Measurements from ENCODE around the gene TBC1D22A. TPM values are rescaled to one million over a fixed set of nuclear protein-coding genes. Genes with fewer than 3 reads are reported as not detected.

TBC1D22A gene
- total and polyA plus RNA-seq, 8 donors = 14.4 to 33.5 (median 15.7) TPM

DNA sequence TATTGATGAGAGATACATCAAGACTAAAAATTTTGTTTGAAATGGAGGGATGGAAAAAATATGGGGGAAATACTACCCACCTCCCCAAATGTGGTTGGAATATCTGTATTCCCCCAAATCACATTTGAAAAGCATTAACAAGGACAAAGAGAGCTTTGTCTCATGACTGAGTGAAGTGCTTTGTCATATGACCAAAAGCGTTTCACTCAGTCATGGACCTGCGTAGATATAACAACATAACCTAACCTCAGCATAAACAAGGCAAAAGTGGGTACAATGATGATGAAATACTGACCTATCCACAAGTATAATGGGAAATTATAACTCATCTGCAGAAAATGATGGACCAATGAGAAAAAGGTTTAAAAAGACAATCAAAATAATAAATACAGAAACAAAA lies 418.3 kb downstream of the TBC1D22A start:
- peaks cover 0 to under 1% of the 10 kb centered on the region in 2 donors for H3K36me3 ChIP-seq
- ATAC-seq = no peak

DNA sequence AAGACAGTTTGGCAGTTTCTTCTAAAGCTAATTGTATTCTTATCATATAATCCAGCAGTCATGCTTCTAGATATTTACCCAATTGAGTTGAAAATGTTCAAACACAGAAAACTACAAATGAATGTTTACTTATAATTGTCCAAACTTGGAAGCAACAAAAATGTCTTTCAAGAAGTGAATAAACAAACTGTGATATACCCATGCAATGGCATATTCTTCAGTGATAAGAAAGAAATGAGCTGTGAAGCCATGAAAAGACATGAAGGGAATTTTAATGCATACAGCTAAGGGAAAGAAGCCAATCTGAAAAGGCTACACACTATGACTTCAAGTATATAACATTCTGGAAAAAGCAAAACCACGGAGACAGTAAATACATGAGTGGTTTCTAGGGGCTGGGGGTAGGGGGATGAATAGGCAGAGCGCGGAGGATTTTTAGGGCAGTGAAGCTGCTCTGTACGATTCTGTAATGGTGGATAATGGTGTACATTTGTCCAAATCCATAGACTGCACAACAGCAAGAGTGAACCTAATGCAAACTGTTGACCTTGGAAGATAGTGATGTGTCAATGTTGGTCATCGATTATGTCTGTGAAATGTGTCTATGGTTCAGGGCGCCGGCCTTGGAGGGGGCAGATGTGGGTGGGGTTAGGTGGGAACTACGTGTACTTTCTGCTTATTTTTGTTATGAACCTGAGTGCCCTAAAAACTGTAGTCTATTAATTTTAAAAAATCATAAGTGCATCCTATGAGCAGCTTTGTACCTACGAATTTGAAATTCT lies 424.9 kb downstream of the TBC1D22A start:
- DNase-seq = peak in 2 of 4 donors; percentile 66 to 76
- H3K4me1 ChIP-seq = no peaks in the 10 kb centered on the region
- H3K27ac ChIP-seq = no peak overlapping the region
- TF ChIP-seq, protein P1, sequence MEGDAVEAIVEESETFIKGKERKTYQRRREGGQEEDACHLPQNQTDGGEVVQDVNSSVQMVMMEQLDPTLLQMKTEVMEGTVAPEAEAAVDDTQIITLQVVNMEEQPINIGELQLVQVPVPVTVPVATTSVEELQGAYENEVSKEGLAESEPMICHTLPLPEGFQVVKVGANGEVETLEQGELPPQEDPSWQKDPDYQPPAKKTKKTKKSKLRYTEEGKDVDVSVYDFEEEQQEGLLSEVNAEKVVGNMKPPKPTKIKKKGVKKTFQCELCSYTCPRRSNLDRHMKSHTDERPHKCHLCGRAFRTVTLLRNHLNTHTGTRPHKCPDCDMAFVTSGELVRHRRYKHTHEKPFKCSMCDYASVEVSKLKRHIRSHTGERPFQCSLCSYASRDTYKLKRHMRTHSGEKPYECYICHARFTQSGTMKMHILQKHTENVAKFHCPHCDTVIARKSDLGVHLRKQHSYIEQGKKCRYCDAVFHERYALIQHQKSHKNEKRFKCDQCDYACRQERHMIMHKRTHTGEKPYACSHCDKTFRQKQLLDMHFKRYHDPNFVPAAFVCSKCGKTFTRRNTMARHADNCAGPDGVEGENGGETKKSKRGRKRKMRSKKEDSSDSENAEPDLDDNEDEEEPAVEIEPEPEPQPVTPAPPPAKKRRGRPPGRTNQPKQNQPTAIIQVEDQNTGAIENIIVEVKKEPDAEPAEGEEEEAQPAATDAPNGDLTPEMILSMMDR (IDR thresholded peaks at IDR 0.05) = no peak
- peaks cover 0 to 15% of the 10 kb centered on the region in 2 donors for H3K9me3 ChIP-seq
- no peak for ATAC-seq
- H3K4me3 ChIP-seq = no peak overlapping the region
- intact Hi-C loops (cut with DNase I) = no loop called here
- no peaks in the 10 kb centered on the region for H3K27me3 ChIP-seq
- H3K36me3 ChIP-seq = no peaks in the 10 kb centered on the region

More for the DNA sequence above, 418.3 kb downstream of the TBC1D22A start:
- H3K4me1 ChIP-seq = peaks cover 0 to under 1% of the 10 kb centered on the region in 2 donors
- H3K9me3 ChIP-seq = peaks cover 0 to 10% of the 10 kb centered on the region in 2 donors
- no peak for DNase-seq
- intact Hi-C loops (cut with DNase I) = no loop called here
- H3K4me3 ChIP-seq = no peak overlapping the region
- TF ChIP-seq, protein P1 (IDR thresholded peaks at IDR 0.05) = no peak
- no peak overlapping the region for H3K27ac ChIP-seq
- no peaks in the 10 kb centered on the region for H3K27me3 ChIP-seq

DNA sequence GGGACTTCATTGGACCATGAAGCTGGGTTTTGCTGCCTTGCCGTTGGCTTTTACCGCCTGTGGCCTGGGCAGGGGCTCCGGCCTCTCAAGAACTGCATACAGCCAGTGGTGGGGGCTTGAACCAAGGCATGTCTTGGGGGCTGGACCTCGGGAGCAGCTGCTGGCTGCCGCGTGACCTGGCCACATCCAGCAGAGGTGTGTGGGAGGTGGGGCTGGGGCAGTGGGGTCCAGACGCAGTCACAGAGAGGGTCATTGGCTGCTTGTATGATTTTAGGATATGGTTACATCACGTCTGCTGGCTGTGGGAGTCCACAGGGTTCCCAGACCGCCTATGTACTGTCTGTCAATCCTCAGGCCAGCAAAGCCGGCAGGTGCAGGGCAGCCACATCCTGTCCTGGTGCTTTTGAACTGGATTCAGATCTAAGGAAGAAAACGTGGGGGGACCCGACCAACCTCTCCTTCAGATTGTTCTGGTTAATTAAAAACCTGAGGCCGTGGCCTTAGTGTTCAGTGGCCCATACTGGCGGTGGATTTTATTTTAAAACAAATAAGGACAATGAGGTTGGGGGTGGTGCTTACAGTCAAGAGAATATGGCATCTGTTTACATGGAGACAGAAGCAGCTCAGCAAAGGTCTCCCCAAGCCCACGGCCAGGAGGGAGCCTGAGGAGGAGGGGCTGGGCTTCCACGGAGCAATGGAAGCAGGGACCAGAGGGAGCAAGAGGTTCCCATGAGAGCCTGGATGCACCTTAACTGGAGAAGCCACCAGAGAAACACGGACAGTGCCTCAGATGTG lies 426.0 kb downstream of the TBC1D22A start:
- TF ChIP-seq, protein P1 (IDR thresholded peaks at IDR 0.05) = no peak
- Histone ChIP-seq H3K36me3 (no peaks in the 10 kb centered on the region), H3K4me1 (no peaks in the 10 kb centered on the region), H3K27ac (no peak overlapping the region), H3K9me3 (peaks cover 0 to 15% of the 10 kb centered on the region in 2 donors), H3K4me3 (no peak overlapping the region), H3K27me3 (no peaks in the 10 kb centered on the region)
- peak in 1 of 4 donors; percentile 46 for DNase-seq
- ATAC-seq = no peak
- intact Hi-C loops (cut with DNase I) = no loop called here

DNA sequence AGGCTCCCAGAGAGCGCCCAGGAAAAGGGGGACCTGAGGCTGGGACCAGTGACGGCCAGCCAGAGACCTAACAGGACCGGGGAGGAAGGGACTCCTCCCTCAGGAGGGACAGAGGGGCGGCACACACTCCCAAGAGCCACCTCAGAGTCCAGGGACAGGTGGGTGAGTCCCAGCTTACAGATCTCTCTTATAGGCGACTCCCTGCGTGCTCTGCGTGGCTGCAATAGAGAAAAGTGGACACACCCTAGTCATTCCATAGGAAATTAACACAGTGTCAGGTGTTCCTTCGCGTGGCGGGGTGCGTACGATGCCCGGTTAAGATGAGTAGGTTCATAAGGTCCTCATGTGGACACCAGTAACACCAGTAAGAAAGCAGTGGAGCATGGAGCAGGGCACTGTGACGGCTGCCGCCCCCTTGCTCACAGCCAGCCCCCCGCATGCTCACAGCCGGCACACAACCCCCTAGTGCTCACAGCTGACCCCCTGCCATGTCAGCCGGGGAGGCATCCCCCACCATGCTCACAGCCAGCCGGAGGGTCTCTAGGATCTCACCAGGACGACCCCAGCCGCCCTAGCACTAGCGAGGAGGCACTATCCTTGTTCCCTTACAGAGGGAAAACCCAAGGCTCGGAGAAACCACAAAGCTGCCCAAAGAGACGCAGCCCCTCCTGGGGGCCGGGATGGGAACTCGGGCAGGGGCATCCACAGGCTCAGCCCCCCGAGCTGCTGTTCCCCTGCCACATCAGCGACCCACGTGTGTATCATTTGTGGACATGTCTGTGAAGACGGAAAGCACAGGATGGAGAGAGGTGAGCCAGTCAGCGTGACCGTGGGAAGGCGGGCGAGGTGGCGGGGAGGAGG lies 426.8 kb downstream of the TBC1D22A start:
- intact Hi-C loops (cut with DNase I) = no loop called here
- no peaks in the 10 kb centered on the region for H3K27me3 ChIP-seq

More for the DNA sequence above, 426.8 kb downstream of the TBC1D22A start:
- TF ChIP-seq, protein P1 (IDR thresholded peaks at IDR 0.05) = no peak
- H3K4me3 ChIP-seq = no peak overlapping the region
- H3K27ac ChIP-seq = no peak overlapping the region
- ATAC-seq = no peak
- DNase-seq = peak in 1 of 4 donors; percentile 69
- no peaks in the 10 kb centered on the region for H3K4me1 ChIP-seq
- H3K36me3 ChIP-seq = no peaks in the 10 kb centered on the region
- peaks cover 0 to 15% of the 10 kb centered on the region in 2 donors for H3K9me3 ChIP-seq

Data from left lung (tissue), 10 donors.